Neural cell (in vitro differentiated cells): ENCODE data around the gene MS4A13.

Experiments
- POLR2AphosphoS5 ChIP-seq: IDR thresholded peaks from 2 replicates; pipeline ENCODE4 v1.6.1; 2012
- TF ChIP-seq, protein P1 (sequence below): IDR thresholded peaks from 2 replicates; pipeline ENCODE4 v1.6.1; 2012; ENCODE audit warnings: borderline replicate concordance
- TF ChIP-seq, protein P2 (sequence below): fragments of 450-650 bp; IDR thresholded peaks from 2 replicates; pipeline ENCODE4 v1.5.1; 2014; ENCODE audit warnings: antibody characterized with exemption, mild to moderate bottlenecking, moderate library complexity; ENCODE audit not compliant: poor library complexity, severe bottlenecking

DNA sequence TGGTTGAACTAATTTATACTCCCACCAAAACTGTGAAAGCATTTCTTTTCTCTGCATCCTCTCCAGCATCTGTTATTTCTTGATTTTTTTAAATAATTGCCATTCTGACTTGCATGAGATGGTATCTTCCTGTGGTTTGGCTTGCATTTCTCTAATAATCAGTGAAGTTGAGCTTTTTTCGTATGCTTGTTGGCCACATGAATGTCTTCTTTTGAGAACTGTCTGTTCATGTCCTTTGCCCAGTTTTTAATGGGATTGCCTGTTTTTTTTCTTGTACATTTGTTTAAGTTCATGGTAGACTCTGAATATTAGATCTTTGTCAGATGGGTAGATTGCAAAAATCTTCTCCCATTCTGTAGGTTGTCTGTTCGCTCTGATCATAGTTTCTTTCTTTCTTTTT lies 46.1 kb downstream of the MS4A13 start:
- TF ChIP-seq, protein P1, sequence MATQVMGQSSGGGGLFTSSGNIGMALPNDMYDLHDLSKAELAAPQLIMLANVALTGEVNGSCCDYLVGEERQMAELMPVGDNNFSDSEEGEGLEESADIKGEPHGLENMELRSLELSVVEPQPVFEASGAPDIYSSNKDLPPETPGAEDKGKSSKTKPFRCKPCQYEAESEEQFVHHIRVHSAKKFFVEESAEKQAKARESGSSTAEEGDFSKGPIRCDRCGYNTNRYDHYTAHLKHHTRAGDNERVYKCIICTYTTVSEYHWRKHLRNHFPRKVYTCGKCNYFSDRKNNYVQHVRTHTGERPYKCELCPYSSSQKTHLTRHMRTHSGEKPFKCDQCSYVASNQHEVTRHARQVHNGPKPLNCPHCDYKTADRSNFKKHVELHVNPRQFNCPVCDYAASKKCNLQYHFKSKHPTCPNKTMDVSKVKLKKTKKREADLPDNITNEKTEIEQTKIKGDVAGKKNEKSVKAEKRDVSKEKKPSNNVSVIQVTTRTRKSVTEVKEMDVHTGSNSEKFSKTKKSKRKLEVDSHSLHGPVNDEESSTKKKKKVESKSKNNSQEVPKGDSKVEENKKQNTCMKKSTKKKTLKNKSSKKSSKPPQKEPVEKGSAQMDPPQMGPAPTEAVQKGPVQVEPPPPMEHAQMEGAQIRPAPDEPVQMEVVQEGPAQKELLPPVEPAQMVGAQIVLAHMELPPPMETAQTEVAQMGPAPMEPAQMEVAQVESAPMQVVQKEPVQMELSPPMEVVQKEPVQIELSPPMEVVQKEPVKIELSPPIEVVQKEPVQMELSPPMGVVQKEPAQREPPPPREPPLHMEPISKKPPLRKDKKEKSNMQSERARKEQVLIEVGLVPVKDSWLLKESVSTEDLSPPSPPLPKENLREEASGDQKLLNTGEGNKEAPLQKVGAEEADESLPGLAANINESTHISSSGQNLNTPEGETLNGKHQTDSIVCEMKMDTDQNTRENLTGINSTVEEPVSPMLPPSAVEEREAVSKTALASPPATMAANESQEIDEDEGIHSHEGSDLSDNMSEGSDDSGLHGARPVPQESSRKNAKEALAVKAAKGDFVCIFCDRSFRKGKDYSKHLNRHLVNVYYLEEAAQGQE, result no peak
- TF ChIP-seq, protein P2, sequence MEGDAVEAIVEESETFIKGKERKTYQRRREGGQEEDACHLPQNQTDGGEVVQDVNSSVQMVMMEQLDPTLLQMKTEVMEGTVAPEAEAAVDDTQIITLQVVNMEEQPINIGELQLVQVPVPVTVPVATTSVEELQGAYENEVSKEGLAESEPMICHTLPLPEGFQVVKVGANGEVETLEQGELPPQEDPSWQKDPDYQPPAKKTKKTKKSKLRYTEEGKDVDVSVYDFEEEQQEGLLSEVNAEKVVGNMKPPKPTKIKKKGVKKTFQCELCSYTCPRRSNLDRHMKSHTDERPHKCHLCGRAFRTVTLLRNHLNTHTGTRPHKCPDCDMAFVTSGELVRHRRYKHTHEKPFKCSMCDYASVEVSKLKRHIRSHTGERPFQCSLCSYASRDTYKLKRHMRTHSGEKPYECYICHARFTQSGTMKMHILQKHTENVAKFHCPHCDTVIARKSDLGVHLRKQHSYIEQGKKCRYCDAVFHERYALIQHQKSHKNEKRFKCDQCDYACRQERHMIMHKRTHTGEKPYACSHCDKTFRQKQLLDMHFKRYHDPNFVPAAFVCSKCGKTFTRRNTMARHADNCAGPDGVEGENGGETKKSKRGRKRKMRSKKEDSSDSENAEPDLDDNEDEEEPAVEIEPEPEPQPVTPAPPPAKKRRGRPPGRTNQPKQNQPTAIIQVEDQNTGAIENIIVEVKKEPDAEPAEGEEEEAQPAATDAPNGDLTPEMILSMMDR, result no peak
- no peak for TF ChIP-seq POLR2AphosphoS5
